ENCODE data around the gene NR6A1. TPM values are rescaled to one million over a fixed set of nuclear protein-coding genes. Genes with fewer than 3 reads are reported as not detected.

Gene NR6A1
- total RNA-seq, 1 donor from 2014 or later = 302 TPM

DNA sequence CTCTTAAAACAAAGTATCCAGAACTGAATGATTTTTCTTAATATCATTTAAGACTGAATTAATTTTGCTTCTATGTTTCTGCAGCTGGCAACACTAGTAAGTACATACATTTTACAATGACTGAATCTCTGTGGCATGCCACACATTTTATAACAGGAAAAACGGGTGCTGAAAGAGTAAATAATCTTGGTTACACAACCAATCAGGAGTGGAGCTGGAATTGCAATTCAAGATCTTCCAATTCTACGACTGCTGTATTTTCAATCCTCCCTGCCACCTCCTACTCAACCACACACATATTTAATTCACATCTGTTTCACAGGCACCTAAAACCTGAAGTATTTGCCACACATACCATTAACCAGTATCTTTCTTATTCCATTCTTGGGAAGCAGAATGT, 211.2 kb downstream of the NR6A1 start:
- peaks cover 4% of the 10 kb centered on the region for H3K27me3 Mint-ChIP-seq (ENCODE audit: insufficient read depth, low read depth)
- H3K9me3 ChIP-seq (ENCODE audit: low read depth) = no peaks in the 10 kb centered on the region
- peaks cover 14% of the 10 kb centered on the region for H3K4me1 Mint-ChIP-seq
- no peak for DNase-seq (ENCODE audit: low spot score)
- no peak overlapping the region for H3K4me3 ChIP-seq
- TF ChIP-seq EZH2phosphoT487 (IDR thresholded peaks at IDR 0.05) = no peak
- TF ChIP-seq, protein P1, sequence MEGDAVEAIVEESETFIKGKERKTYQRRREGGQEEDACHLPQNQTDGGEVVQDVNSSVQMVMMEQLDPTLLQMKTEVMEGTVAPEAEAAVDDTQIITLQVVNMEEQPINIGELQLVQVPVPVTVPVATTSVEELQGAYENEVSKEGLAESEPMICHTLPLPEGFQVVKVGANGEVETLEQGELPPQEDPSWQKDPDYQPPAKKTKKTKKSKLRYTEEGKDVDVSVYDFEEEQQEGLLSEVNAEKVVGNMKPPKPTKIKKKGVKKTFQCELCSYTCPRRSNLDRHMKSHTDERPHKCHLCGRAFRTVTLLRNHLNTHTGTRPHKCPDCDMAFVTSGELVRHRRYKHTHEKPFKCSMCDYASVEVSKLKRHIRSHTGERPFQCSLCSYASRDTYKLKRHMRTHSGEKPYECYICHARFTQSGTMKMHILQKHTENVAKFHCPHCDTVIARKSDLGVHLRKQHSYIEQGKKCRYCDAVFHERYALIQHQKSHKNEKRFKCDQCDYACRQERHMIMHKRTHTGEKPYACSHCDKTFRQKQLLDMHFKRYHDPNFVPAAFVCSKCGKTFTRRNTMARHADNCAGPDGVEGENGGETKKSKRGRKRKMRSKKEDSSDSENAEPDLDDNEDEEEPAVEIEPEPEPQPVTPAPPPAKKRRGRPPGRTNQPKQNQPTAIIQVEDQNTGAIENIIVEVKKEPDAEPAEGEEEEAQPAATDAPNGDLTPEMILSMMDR (IDR thresholded peaks at IDR 0.05) = no peak
- no peak for TF ChIP-seq EZH2 (IDR thresholded peaks at IDR 0.05)
- no peak overlapping the region for H3K9ac ChIP-seq
- no peak overlapping the region for H2AFZ ChIP-seq (replicated peaks)
- no peaks in the 10 kb centered on the region for H3K9me3 Mint-ChIP-seq
- peaks cover 98% of the 10 kb centered on the region for H3K79me2 ChIP-seq (ENCODE audit: low read depth)
- H3F3A ChIP-seq (ENCODE audit: low read depth) = peaks cover 3% of the 10 kb centered on the region
- H3K36me3 ChIP-seq = no peaks in the 10 kb centered on the region
- no peak overlapping the region for H3K27ac Mint-ChIP-seq
- peaks cover 10% of the 10 kb centered on the region for H3K4me1 ChIP-seq
- peaks cover 2% of the 10 kb centered on the region for H3K36me3 Mint-ChIP-seq
- no peak overlapping the region for H3K27ac ChIP-seq
- H3K27me3 ChIP-seq = no peaks in the 10 kb centered on the region
- H3K4me2 ChIP-seq = no peak overlapping the region
- H3K4me3 Mint-ChIP-seq = no peak overlapping the region
- peaks cover 88% of the 10 kb centered on the region for H4K20me1 ChIP-seq (ENCODE audit: low read depth)

- DNase-seq (ENCODE audit: low spot score) = no peak
- peaks cover 14% of the 10 kb centered on the region for H3K4me1 Mint-ChIP-seq
- H3K4me3 Mint-ChIP-seq = no peak overlapping the region
- Histone ChIP-seq H3K36me3 (no peaks in the 10 kb centered on the region), H3K27me3 (no peaks in the 10 kb centered on the region), H3K9ac (no peak overlapping the region), H3K79me2 (ENCODE audit: low read depth) (peaks cover 94% of the 10 kb centered on the region), H3K9me3 (ENCODE audit: low read depth) (no peaks in the 10 kb centered on the region), H4K20me1 (ENCODE audit: low read depth) (peaks cover 88% of the 10 kb centered on the region), H3K4me1 (peaks cover 10% of the 10 kb centered on the region), H3K4me3 (no peak overlapping the region), H2AFZ (replicated peaks) (no peak overlapping the region), H3K27ac (no peak overlapping the region), H3K4me2 (no peak overlapping the region), H3F3A (ENCODE audit: low read depth) (peaks cover 8% of the 10 kb centered on the region)
- peaks cover 2% of the 10 kb centered on the region for H3K36me3 Mint-ChIP-seq
- no peak overlapping the region for H3K27ac Mint-ChIP-seq
- TF ChIP-seq EZH2phosphoT487 (IDR thresholded peaks at IDR 0.05) = no peak
- TF ChIP-seq, protein P1 (IDR thresholded peaks at IDR 0.05) = no peak
- TF ChIP-seq EZH2 (IDR thresholded peaks at IDR 0.05) = no peak
- H3K27me3 Mint-ChIP-seq (ENCODE audit: insufficient read depth, low read depth) = peaks cover 4% of the 10 kb centered on the region
- no peaks in the 10 kb centered on the region for H3K9me3 Mint-ChIP-seq
These were observed 212.2 kb downstream of the NR6A1 start for GRCh38 chr9:124558777-124559470.

DNA sequence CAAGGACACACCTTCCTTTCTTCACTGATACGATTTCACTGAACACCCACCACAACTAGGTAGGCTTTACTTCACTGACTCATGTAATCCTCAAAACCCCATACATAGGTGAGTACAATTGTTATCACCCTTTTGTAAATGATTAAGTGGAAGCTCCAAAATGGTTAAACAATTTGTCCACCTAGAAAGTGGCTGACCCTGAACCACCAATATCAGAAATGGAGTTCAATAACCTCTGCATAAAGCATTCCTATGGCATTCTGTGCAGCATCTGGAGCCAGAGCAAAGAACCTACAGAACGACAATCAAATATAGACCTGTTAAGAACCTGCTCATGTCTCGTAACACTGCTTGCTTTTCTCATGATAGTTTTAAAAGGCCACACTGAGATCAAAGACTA, 213.2 kb downstream of the NR6A1 start:
- no peak overlapping the region for H3K4me3 Mint-ChIP-seq
- Histone ChIP-seq H3K27me3 (no peaks in the 10 kb centered on the region), H3K4me1 (peaks cover 10% of the 10 kb centered on the region), H2AFZ (replicated peaks) (no peak overlapping the region), H3K9me3 (ENCODE audit: low read depth) (no peaks in the 10 kb centered on the region), H3K4me3 (no peak overlapping the region), H3K27ac (no peak overlapping the region), H3F3A (ENCODE audit: low read depth) (peaks cover 16% of the 10 kb centered on the region), H3K36me3 (no peaks in the 10 kb centered on the region), H4K20me1 (ENCODE audit: low read depth) (peaks cover 82% of the 10 kb centered on the region), H3K4me2 (no peak overlapping the region), H3K79me2 (ENCODE audit: low read depth) (peaks cover 84% of the 10 kb centered on the region), H3K9ac (no peak overlapping the region)
- H3K4me1 Mint-ChIP-seq = peaks cover 11% of the 10 kb centered on the region
- TF ChIP-seq EZH2phosphoT487 (IDR thresholded peaks at IDR 0.05) (no peak), EZH2 (IDR thresholded peaks at IDR 0.05) (no peak)
- TF ChIP-seq, protein P1 (IDR thresholded peaks at IDR 0.05) = no peak
- H3K27ac Mint-ChIP-seq = no peak overlapping the region
- no peaks in the 10 kb centered on the region for H3K27me3 Mint-ChIP-seq (ENCODE audit: insufficient read depth, low read depth)
- DNase-seq (ENCODE audit: low spot score) = no peak
- H3K36me3 Mint-ChIP-seq = peaks cover 2% of the 10 kb centered on the region
- no peaks in the 10 kb centered on the region for H3K9me3 Mint-ChIP-seq

Measured in neural progenitor cell (in vitro differentiated cells).